GM23248 (cell line): ENCODE measurements around the gene MRPL14. TPM values are rescaled to one million over a fixed set of nuclear protein-coding genes. Genes with fewer than 3 reads are reported as not detected.

Experiments
- DNase-seq: peaks from one replicate; pipeline ENCODE4 v3.0.0-alpha.2; 2015
- H2AFZ ChIP-seq: fragments of 200-600 bp; sonication (generic); 2 replicates; pipeline ENCODE4 v1.6.1; 2016; ENCODE audit warnings: antibody characterized with exemption
- H3F3A ChIP-seq: fragments of 200-600 bp; sonication (generic); 2 replicates; pipeline ENCODE4 v1.6.1; 2016; ENCODE audit warnings: mild to moderate bottlenecking, antibody characterized with exemption, mixed run types; ENCODE audit not compliant: insufficient read depth
- H3K27ac ChIP-seq: fragments of 200-600 bp; sonication (generic); 2 replicates; pipeline ENCODE4 v1.5.1; 2016; ENCODE audit warnings: mild to moderate bottlenecking
- H3K27me3 ChIP-seq: fragments of 200-600 bp; sonication (generic); replicated peaks from 2 replicates; pipeline ENCODE4 v1.6.1; 2016; ENCODE audit warnings: mild to moderate bottlenecking; ENCODE audit not compliant: insufficient read depth
- H3K36me3 ChIP-seq: fragments of 200-600 bp; sonication (generic); 2 replicates; pipeline ENCODE4 v1.6.1; 2016; ENCODE audit warnings: low read depth, mild to moderate bottlenecking
- H3K4me1 ChIP-seq: fragments of 200-600 bp; sonication (generic); 2 replicates; pipeline ENCODE4 v1.6.1; 2016; ENCODE audit warnings: mild to moderate bottlenecking; ENCODE audit not compliant: insufficient read depth
- H3K4me2 ChIP-seq: fragments of 200-600 bp; sonication (generic); one replicate; pipeline ENCODE4 v1.6.1; 2016; ENCODE audit warnings: mild to moderate bottlenecking; ENCODE audit not compliant: unreplicated experiment
- H3K4me3 ChIP-seq: fragments of 200-600 bp; sonication (generic); 2 replicates; pipeline ENCODE4 v1.5.1; 2016; ENCODE audit warnings: mild to moderate bottlenecking
- H3K79me2 ChIP-seq: fragments of 200-600 bp; sonication (generic); 2 replicates; pipeline ENCODE4 v1.6.1; 2016; ENCODE audit warnings: mild to moderate bottlenecking; ENCODE audit not compliant: insufficient read depth
- H3K9ac ChIP-seq: fragments of 200-600 bp; sonication (generic); 2 replicates; pipeline ENCODE4 v1.6.1; 2016; ENCODE audit warnings: mild to moderate bottlenecking
- H3K9me2 ChIP-seq: fragments of 200-600 bp; sonication (generic); 2 replicates; pipeline ENCODE4 v1.6.1; 2016; ENCODE audit warnings: mixed run types, mild to moderate bottlenecking, moderate library complexity; ENCODE audit not compliant: insufficient read depth
- H3K9me3 ChIP-seq: fragments of 200-600 bp; sonication (generic); one replicate; pipeline ENCODE4 v1.6.1; 2017; ENCODE audit warnings: low read depth
- H4K20me1 ChIP-seq: fragments of 200-600 bp; sonication (generic); 2 replicates; pipeline ENCODE4 v1.6.0; 2016; ENCODE audit not compliant: insufficient read depth
- EZH2 ChIP-seq: fragments of 200-600 bp; sonication (generic); IDR thresholded peaks from 2 replicates; pipeline ENCODE4 v1.6.1; 2018; ENCODE audit warnings: antibody characterized with exemption, mild to moderate bottlenecking; ENCODE audit not compliant: insufficient read depth, poor library complexity, severe bottlenecking
- EZH2phosphoT487 ChIP-seq: fragments of 200-600 bp; sonication (generic); IDR thresholded peaks from 2 replicates; pipeline ENCODE4 v1.6.1; 2018; ENCODE audit warnings: antibody characterized with exemption, moderate library complexity, mild to moderate bottlenecking, low read depth; ENCODE audit not compliant: insufficient read depth
- WGBS, 2 experiments: methylation state at CpG; one replicate each; pipeline ENCODE4 v1.1.6; 2015 to 2017; ENCODE audit warnings: low lambda C conversion rate in 2 of 2, low coverage in 1 of 2; ENCODE audit errors: missing lambda C conversion rate in 2 of 2; 5-methylcytosine and 5-hydroxymethylcytosine counted together
- in situ Hi-C: fragments of 300-500 bp; cut with MboI; formaldehyde crosslinking; loops from 2 replicates; pipeline ENCODE4 v1.15.0; 2020
- polyA plus RNA-seq: library from polyadenylated mRNA; unstranded; fragments of >200 nt; fragmentation: Nextera tagmentation; extraction: Ambion mirVana; gene quantifications from 2 replicates; pipeline ENCODE4 v1.2.1, GENCODE V29; 2016
- total RNA-seq: library from RNA; depleted of rRNA; stranded (reverse); fragments of >200 nt; shearing (Covaris generic); gene quantifications from 2 replicates; pipeline ENCODE4 v1.2.3, GENCODE V29; 2014

MRPL14 gene
- total and polyA plus RNA-seq, 2 experiments from 2014 or later: 47.6 to 91.2 TPM

GRCh38 chr6:44082872-44083321, 44.4 kb downstream of the MRPL14 start:
- no peak for DNase-seq
- H3K27me3 ChIP-seq: no peaks in the 10 kb centered on the region
- no peak overlapping the region for H3K27ac ChIP-seq
- no peaks in the 10 kb centered on the region for H3K9me3 ChIP-seq
- H3K4me1 ChIP-seq: no peaks in the 10 kb centered on the region
- H3K36me3 ChIP-seq: no peaks in the 10 kb centered on the region
- TF ChIP-seq EZH2phosphoT487 (no peak), EZH2 (no peak)
- H3K4me2 ChIP-seq: no peak overlapping the region
- no peaks in the 10 kb centered on the region for H3K9me2 ChIP-seq
- H3K9ac ChIP-seq: no peak overlapping the region
- H3F3A ChIP-seq: no peaks in the 10 kb centered on the region
- H3K79me2 ChIP-seq: no peaks in the 10 kb centered on the region
- H2AFZ ChIP-seq: no peak overlapping the region
- no peak overlapping the region for H3K4me3 ChIP-seq
- in situ Hi-C loops: loop anchor here (10.0 to 25.0 kb wide), 2 partner anchors 318 to 421 kb away; no protein-coding TSS in a partner anchor
- no peaks in the 10 kb centered on the region for H4K20me1 ChIP-seq
- 85% methylated on average over 8 of the region's 8 CpGs for WGBS, 2 experiments

GRCh38 chr6:44081753-44082152, 45.5 kb downstream of the MRPL14 start:
- no peak overlapping the region for H2AFZ ChIP-seq
- in situ Hi-C loops: loop anchor here (10.0 to 25.0 kb wide), 2 partner anchors 317 to 419 kb away; no protein-coding TSS in a partner anchor
- no peaks in the 10 kb centered on the region for H3K27me3 ChIP-seq
- DNase-seq: no peak
- no peaks in the 10 kb centered on the region for H3K9me2 ChIP-seq
- no peak overlapping the region for H3K9ac ChIP-seq
- no peaks in the 10 kb centered on the region for H3K9me3 ChIP-seq
- no peak overlapping the region for H3K27ac ChIP-seq
- H3K4me1 ChIP-seq: peaks cover 2% of the 10 kb centered on the region; the same call in 1 of the 2 replicates
- WGBS, 2 experiments: 81% methylated on average over 6 of the region's 6 CpGs
- H3K79me2 ChIP-seq: no peaks in the 10 kb centered on the region
- no peak overlapping the region for H3K4me3 ChIP-seq
- H4K20me1 ChIP-seq: no peaks in the 10 kb centered on the region
- no peak for TF ChIP-seq EZH2phosphoT487
- TF ChIP-seq EZH2: no peak
- H3F3A ChIP-seq: no peaks in the 10 kb centered on the region
- H3K4me2 ChIP-seq: no peak overlapping the region
- no peaks in the 10 kb centered on the region for H3K36me3 ChIP-seq

GRCh38 chr6:44080561-44081521, 46.4 kb downstream of the MRPL14 start:
- no peaks in the 10 kb centered on the region for H3K79me2 ChIP-seq
- no peak for DNase-seq
- no peaks in the 10 kb centered on the region for H4K20me1 ChIP-seq
- TF ChIP-seq EZH2phosphoT487 (no peak), EZH2 (no peak)
- no peak overlapping the region for H3K4me3 ChIP-seq
- H3K36me3 ChIP-seq: no peaks in the 10 kb centered on the region
- WGBS, 2 experiments: 78 to 81% methylated on average over 11 of the region's 11 CpGs
- H3K9me3 ChIP-seq: no peaks in the 10 kb centered on the region
- peaks cover 3% of the 10 kb centered on the region; the same call in 1 of the 2 replicates for H3K4me1 ChIP-seq
- no peaks in the 10 kb centered on the region for H3K9me2 ChIP-seq
- no peaks in the 10 kb centered on the region for H3F3A ChIP-seq
- H3K27ac ChIP-seq: no peak overlapping the region
- no peak overlapping the region for H3K9ac ChIP-seq
- no peaks in the 10 kb centered on the region for H3K27me3 ChIP-seq
- H2AFZ ChIP-seq: no peak overlapping the region
- H3K4me2 ChIP-seq: no peak overlapping the region
- in situ Hi-C loops: loop anchor here (10.0 to 25.0 kb wide), 2 partner anchors 316 to 419 kb away; no protein-coding TSS in a partner anchor

- H3F3A ChIP-seq: no peaks in the 10 kb centered on the region
- no peak overlapping the region for H3K4me2 ChIP-seq
- WGBS, 2 experiments: 70 to 73% methylated on average over 3 of the region's 3 CpGs
- TF ChIP-seq EZH2 (no peak), EZH2phosphoT487 (no peak)
- no peak overlapping the region for H3K4me3 ChIP-seq
- H2AFZ ChIP-seq: no peak overlapping the region
- no peaks in the 10 kb centered on the region for H3K9me3 ChIP-seq
- H3K9ac ChIP-seq: no peak overlapping the region
- no peak overlapping the region for H3K27ac ChIP-seq
- DNase-seq: no peak
- no peaks in the 10 kb centered on the region for H3K27me3 ChIP-seq
- no peaks in the 10 kb centered on the region for H3K9me2 ChIP-seq
- H3K79me2 ChIP-seq: no peaks in the 10 kb centered on the region
- peaks cover 6% of the 10 kb centered on the region; the same call in 1 of the 2 replicates for H3K4me1 ChIP-seq
- no peaks in the 10 kb centered on the region for H3K36me3 ChIP-seq
- H4K20me1 ChIP-seq: no peaks in the 10 kb centered on the region
- in situ Hi-C loops: loop anchor here (10.0 to 25.0 kb wide), 2 partner anchors 315 to 417 kb away; no protein-coding TSS in a partner anchor
Measured at GRCh38 chr6:44079672-44080071, 47.6 kb downstream of the MRPL14 start.
